Measurements from ENCODE around the gene UBE2V1. TPM values are rescaled to one million over a fixed set of nuclear protein-coding genes. Genes with fewer than 3 reads are reported as not detected.

Gene UBE2V1
- total RNA-seq, 2 experiments from 2014 or later: 115 to 140 TPM

DNA sequence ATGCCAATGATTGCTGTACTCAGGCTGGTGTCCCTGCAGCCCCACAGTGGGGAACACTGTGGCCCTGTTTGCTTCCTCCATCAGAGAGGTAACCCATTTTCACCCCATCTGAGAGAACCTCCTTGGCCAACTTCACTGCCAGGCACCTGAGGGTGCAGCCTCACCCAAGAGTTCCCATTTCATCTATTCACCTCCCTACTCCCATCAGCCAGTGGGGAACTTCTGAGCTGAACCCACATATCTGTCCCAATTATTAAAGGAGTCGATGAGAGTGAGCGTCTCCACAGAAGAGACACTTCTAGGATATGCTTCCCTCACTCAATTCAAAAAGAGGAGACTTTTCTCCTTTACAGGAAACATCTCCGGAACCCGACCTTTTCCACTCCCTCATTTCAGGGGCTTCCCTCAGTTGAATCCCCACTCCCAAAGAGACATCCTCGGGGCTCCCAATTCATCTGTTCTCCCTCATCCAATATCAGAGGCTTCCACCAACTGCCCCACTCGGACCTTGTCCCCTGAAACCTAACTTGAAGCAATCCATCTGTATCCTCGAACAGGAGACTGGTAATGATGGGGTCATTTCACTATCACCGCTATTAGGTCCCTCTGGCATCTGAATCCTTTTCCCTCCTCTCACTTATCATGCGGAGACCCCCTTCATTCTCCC, 988 bp downstream of the UBE2V1 start:
- H3K4me3 Mint-ChIP-seq: peak overlapping the region; percentile 97
- POLR2A ChIA-PET: interaction anchor here (0.6 to 5.8 kb wide), 8 partner anchors 9 to 299 kb away, joined by 3 to 47 read pairs (median 7); partner anchors contain the start of gene PEDS1
- no peak for ATAC-seq (ENCODE audit: poor library complexity)

DNA sequence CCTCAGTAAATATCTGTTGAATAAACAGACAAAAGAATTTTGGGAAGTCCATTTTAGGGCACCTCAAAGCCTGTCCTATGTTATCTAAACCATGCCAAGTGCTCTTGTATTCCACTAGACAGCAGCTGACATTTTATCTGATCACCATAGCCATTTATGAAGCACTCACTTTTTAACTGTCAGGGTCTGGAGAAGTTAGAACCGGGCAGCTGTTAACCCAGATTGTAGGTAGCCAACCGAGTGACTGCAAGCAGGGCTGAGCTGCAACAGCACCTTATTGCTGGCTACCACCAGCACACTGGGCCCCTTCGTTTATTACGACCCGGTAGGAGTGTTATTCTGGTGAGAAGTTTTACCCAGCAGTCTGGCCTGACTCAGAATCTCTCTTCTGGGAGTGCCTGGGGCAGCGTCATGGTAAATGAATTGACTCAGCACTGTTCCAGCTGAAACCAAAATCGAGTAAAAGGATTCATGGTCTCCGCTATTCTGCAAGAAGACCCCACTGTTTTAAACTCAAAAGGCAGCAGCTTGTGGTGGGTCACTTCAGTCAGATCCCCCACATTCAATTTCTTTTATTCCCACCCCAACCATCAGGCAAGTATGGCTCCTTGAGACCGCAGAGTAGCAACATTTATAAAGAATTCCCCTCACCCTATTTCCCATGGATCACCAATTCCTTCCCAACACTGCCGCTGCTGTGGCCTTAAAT, 1.7 kb downstream of the UBE2V1 start:
- H3K9me3 ChIP-seq (ENCODE audit: control insufficient read depth in 1 of 2, insufficient read depth in 1 of 2, low read length in 2 of 2): no peaks in the 10 kb centered on the region

More for the DNA sequence above, 988 bp downstream of the UBE2V1 start:
- CTCF ChIA-PET: interaction anchor here (0.9 to 1.7 kb wide), 5 partner anchors 9 to 133 kb away, joined by 3 to 7 read pairs (median 3); partner anchors contain the start of gene PEDS1
- TF ChIP-seq, protein P1, sequence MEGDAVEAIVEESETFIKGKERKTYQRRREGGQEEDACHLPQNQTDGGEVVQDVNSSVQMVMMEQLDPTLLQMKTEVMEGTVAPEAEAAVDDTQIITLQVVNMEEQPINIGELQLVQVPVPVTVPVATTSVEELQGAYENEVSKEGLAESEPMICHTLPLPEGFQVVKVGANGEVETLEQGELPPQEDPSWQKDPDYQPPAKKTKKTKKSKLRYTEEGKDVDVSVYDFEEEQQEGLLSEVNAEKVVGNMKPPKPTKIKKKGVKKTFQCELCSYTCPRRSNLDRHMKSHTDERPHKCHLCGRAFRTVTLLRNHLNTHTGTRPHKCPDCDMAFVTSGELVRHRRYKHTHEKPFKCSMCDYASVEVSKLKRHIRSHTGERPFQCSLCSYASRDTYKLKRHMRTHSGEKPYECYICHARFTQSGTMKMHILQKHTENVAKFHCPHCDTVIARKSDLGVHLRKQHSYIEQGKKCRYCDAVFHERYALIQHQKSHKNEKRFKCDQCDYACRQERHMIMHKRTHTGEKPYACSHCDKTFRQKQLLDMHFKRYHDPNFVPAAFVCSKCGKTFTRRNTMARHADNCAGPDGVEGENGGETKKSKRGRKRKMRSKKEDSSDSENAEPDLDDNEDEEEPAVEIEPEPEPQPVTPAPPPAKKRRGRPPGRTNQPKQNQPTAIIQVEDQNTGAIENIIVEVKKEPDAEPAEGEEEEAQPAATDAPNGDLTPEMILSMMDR (IDR thresholded peaks at IDR 0.05): no peak
- Histone ChIP-seq H3K27ac (ENCODE audit: low read depth in 1 of 2, low read length in 2 of 2) (peak overlapping the region; percentile 85 to 87), H3K9me3 (ENCODE audit: control insufficient read depth in 1 of 2, insufficient read depth in 1 of 2, low read length in 2 of 2) (no peaks in the 10 kb centered on the region), H3K36me3 (ENCODE audit: insufficient read depth, low read length) (peaks cover 9% of the 10 kb centered on the region), H3K4me1 (ENCODE audit: insufficient read depth, low read length) (peaks cover 87% of the 10 kb centered on the region), H3K27me3 (ENCODE audit: control insufficient read depth in 1 of 2, insufficient read depth in 2 of 2, low read length in 2 of 2) (no peaks in the 10 kb centered on the region), H3K4me3 (ENCODE audit: low read length) (peak overlapping the region; percentile 84)
- Mint-ChIP-seq H3K36me3 (ENCODE audit: low read depth) (peaks cover 38% of the 10 kb centered on the region), H3K27me3 (no peaks in the 10 kb centered on the region), H3K4me1 (ENCODE audit: low read depth) (peaks cover 89% of the 10 kb centered on the region), H3K27ac (peak overlapping the region; percentile 98), H3K9me3 (no peaks in the 10 kb centered on the region)
- intact Hi-C loops (cut with DNase I, micrococcal nuclease): loop anchor here (2.0 to 10.0 kb wide), 5 partner anchors 41 to 823 kb away; partner anchors contain the start of genes ADNP (in 1 of the 2), PARD6B (in 1 of the 2), PEDS1 (in 1 of the 2) and PTPN1 (in 1 of the 2)
- DNase-seq: no peak

More for the DNA sequence above, 1.7 kb downstream of the UBE2V1 start:
- POLR2A ChIA-PET: interaction anchor here (1.4 to 5.8 kb wide), 5 partner anchors 8 to 42 kb away, joined by 7 to 47 read pairs (median 14); partner anchors contain the start of gene PEDS1
- H3K27me3 Mint-ChIP-seq: no peaks in the 10 kb centered on the region
- intact Hi-C loops (cut with DNase I, micrococcal nuclease): loop anchor here (5.0 to 10.0 kb wide), 4 partner anchors 296 to 824 kb away; partner anchors contain the start of genes ADNP (in 1 of the 2), PARD6B (in 1 of the 2), PTPN1 (in 1 of the 2) and SLC9A8 (in 1 of the 2)
- peaks cover 9% of the 10 kb centered on the region for H3K36me3 ChIP-seq (ENCODE audit: insufficient read depth, low read length)
- no peaks in the 10 kb centered on the region for H3K9me3 Mint-ChIP-seq
- H3K27ac ChIP-seq (ENCODE audit: low read depth in 1 of 2, low read length in 2 of 2): peak overlapping the region; percentile 13 to 85
- TF ChIP-seq, protein P1 (IDR thresholded peaks at IDR 0.05): no peak
- CTCF ChIA-PET: interaction anchor here (1.0 to 1.7 kb wide), 4 partner anchors 14 to 132 kb away, joined by 3 to 7 read pairs (median 3); no protein-coding TSS in a partner anchor
- H3K27ac Mint-ChIP-seq: peak overlapping the region; percentile 98
- peaks cover 92% of the 10 kb centered on the region for H3K4me1 Mint-ChIP-seq (ENCODE audit: low read depth)
- H3K36me3 Mint-ChIP-seq (ENCODE audit: low read depth): peaks cover 38% of the 10 kb centered on the region
- H3K4me1 ChIP-seq (ENCODE audit: insufficient read depth, low read length): peaks cover 88% of the 10 kb centered on the region
- peak overlapping the region; percentile 97 for H3K4me3 Mint-ChIP-seq
- ATAC-seq (ENCODE audit: poor library complexity): no peak
- DNase-seq: no peak
- peak overlapping the region; percentile 84 for H3K4me3 ChIP-seq (ENCODE audit: low read length)
- no peaks in the 10 kb centered on the region for H3K27me3 ChIP-seq (ENCODE audit: control insufficient read depth in 1 of 2, insufficient read depth in 2 of 2, low read length in 2 of 2)

All from CD4-positive, alpha-beta T cell (primary cell).